Calu3 (cell line): Measurements from ENCODE around the gene FARS2. TPM values are rescaled to one million over a fixed set of nuclear protein-coding genes. Genes with fewer than 3 reads are reported as not detected.

ENCODE experiments used
- BruUV-seq: library from RNA; stranded (reverse); fragments of 400-500 nt; replicated peaks from 2 replicates; lab custom pipeline; 2021; lab: Mats Ljungman, UMichigan
- CTCF ChIA-PET: fragments of 300-600 bp; sonication (Branson Sonifier 250); formaldehyde crosslinking; loops from one replicate; lab custom pipeline; 2022; ENCODE audit warnings: antibody characterized with exemption; lab: Charles Lee
- DNase-seq: peaks from one replicate; pipeline ENCODE4 v3.0.0; 2022
- H3K27ac Mint-ChIP-seq: one replicate; pipeline ENCODE4 v1.8.0; 2022; ENCODE audit warnings: mixed read lengths; ENCODE audit not compliant: unreplicated experiment
- H3K27me3 Mint-ChIP-seq: one replicate; pipeline ENCODE4 v1.8.0; 2022; ENCODE audit warnings: mixed read lengths; ENCODE audit not compliant: unreplicated experiment
- H3K36me3 Mint-ChIP-seq: one replicate; pipeline ENCODE4 v1.8.0; 2022; ENCODE audit warnings: mild to moderate bottlenecking, moderate library complexity, mixed read lengths; ENCODE audit not compliant: insufficient read depth, unreplicated experiment
- H3K4me1 Mint-ChIP-seq: one replicate; pipeline ENCODE4 v1.8.0; 2022; ENCODE audit warnings: mild to moderate bottlenecking, low read depth, mixed read lengths; ENCODE audit not compliant: unreplicated experiment
- H3K4me3 Mint-ChIP-seq: one replicate; pipeline ENCODE4 v1.8.0; 2022; ENCODE audit warnings: mild to moderate bottlenecking, low read depth, moderate library complexity, mixed read lengths; ENCODE audit not compliant: unreplicated experiment
- H3K9me3 Mint-ChIP-seq: one replicate; pipeline ENCODE4 v1.8.0; 2022; ENCODE audit warnings: low read depth, mixed read lengths; ENCODE audit not compliant: unreplicated experiment
- intact Hi-C: fragments of 100-400 bp; cut with micrococcal nuclease; formaldehyde crosslinking; loops from one replicate; pipeline ENCODE4 v1.10.0; 2022; ENCODE audit not compliant: unreplicated experiment
- total RNA-seq: library from RNA; stranded (reverse); gene quantifications from 2 replicates; pipeline ENCODE4 v1.2.3, GENCODE V29; 2022
- TF ChIP-seq, protein P1 (sequence below): fragments of 200-600 bp; IDR thresholded peaks from one replicate; pipeline ENCODE4 v1.8.0; 2022; ENCODE audit warnings: antibody characterized with exemption; ENCODE audit not compliant: unreplicated experiment

Gene FARS2
- total RNA-seq, 1 experiment from 2014 or later: 13.4 TPM

DNA sequence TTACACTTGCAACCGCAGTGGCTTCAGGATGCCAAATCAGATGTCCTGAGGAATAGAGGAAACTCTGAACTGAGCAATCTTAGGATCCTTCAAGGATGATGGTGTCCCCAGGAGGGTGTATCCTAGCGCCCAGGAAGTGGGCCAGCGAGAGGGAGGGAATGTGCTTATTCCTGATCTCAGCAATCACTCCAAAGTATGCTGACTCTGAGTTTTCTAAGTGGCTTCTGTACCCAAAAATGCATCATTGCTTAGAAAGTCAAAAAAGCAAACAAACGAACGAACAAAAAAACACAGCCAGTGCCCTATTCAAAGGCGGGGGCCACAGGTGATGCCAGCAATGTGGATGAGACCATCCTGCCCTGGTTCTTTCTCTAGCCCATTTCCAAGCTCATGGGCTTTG, 514.8 kb downstream of the FARS2 start:
- CTCF ChIA-PET: no interaction called here
- Mint-ChIP-seq H3K27ac (no peak overlapping the region), H3K9me3 (no peaks in the 10 kb centered on the region), H3K4me1 (no peaks in the 10 kb centered on the region), H3K4me3 (no peak overlapping the region), H3K36me3 (peaks cover 3% of the 10 kb centered on the region), H3K27me3 (no peaks in the 10 kb centered on the region)
- TF ChIP-seq, protein P1, sequence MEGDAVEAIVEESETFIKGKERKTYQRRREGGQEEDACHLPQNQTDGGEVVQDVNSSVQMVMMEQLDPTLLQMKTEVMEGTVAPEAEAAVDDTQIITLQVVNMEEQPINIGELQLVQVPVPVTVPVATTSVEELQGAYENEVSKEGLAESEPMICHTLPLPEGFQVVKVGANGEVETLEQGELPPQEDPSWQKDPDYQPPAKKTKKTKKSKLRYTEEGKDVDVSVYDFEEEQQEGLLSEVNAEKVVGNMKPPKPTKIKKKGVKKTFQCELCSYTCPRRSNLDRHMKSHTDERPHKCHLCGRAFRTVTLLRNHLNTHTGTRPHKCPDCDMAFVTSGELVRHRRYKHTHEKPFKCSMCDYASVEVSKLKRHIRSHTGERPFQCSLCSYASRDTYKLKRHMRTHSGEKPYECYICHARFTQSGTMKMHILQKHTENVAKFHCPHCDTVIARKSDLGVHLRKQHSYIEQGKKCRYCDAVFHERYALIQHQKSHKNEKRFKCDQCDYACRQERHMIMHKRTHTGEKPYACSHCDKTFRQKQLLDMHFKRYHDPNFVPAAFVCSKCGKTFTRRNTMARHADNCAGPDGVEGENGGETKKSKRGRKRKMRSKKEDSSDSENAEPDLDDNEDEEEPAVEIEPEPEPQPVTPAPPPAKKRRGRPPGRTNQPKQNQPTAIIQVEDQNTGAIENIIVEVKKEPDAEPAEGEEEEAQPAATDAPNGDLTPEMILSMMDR: no peak
- no peak for DNase-seq
- intact Hi-C loops: no loop called here
- no TSS peak for BruUV-seq

DNA sequence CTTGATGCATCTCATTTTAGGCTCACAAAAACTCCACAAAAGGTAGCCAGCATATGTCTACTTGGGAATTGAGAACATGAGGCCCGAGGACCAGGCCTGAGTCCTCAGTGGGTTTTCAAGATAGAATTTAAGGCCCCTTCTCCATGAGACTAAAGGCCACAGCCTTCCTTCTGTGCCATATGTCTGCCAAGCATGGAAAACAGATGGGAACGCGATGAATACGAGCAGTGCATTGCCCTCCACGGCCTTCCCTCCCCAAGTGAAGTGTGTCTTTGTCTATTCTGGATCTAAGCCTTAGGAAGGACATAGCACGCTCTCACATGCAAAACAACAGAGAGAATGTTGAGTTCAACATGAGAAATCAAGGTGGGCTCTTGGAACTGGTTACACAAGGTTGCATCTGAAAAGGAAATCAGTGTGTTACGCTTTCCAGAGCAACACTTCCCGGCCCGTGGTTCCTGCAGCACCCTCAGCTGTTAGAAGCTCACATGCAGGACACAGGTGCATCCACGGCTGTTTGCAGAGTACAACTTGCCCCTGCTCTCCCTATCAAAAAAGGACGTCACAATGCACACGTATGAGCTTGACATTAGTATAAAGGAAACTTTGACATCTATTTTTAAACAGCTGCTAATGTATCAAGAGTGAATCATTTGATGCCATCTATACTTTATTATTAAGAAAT, 515.5 kb downstream of the FARS2 start:
- no peak overlapping the region for H3K27ac Mint-ChIP-seq
- H3K4me1 Mint-ChIP-seq: no peaks in the 10 kb centered on the region
- H3K4me3 Mint-ChIP-seq: no peak overlapping the region
- no peak for DNase-seq
- intact Hi-C loops: no loop called here
- TF ChIP-seq, protein P1: no peak
- BruUV-seq: no TSS peak
- no peaks in the 10 kb centered on the region for H3K36me3 Mint-ChIP-seq
- H3K9me3 Mint-ChIP-seq: no peaks in the 10 kb centered on the region
- no peaks in the 10 kb centered on the region for H3K27me3 Mint-ChIP-seq
- CTCF ChIA-PET: no interaction called here

DNA sequence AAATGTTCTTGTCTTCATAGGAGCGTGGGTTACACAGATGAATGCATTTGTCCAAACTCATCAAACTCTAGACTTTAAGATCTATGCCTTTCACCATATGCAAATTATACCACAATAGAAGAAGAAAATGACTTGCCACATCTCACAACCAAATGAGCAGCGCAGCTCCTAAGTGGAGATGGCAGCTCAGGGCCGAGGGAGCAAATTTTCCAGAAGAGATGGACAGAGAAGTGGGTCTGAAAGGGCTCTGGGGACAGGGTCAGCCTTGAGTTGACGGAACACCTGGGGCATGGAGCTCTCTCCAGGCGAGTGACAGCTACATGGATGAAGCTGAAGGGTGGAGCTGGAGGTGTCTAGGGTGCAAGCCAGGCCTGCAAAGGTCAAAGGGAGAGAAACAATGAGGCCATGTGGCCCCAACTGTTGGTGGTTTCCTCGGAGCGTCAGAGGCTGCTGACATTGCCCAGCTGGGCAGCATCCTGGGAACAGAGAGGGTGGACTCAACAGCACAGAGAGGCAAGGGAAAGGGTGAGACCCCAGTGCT, 517.1 kb downstream of the FARS2 start:
- Mint-ChIP-seq H3K27me3 (no peaks in the 10 kb centered on the region), H3K36me3 (no peaks in the 10 kb centered on the region), H3K4me1 (no peaks in the 10 kb centered on the region), H3K4me3 (no peak overlapping the region), H3K27ac (no peak overlapping the region), H3K9me3 (no peaks in the 10 kb centered on the region)
- DNase-seq: no peak
- TF ChIP-seq, protein P1: no peak
- CTCF ChIA-PET: no interaction called here
- BruUV-seq: no TSS peak
- intact Hi-C loops: no loop called here

DNA sequence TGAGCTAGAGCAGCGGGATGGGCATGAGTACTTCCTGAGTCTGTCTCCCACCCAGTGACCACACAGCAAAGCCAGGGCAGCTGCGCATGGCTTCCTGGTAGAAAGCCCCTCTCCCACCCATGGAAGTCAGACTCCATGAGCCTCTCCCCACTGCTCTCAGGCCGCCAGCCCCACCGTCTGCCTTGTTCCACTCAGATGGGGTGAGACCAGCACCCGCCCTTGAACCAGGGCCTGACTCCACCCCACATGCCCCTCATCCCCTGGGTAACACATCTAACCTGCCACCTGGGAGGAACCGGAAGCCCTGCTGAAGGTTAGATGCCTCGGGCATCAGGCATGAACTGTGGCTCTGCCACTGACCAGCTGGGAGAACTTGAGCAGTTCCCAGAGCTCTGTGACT, 517.6 kb downstream of the FARS2 start:
- intact Hi-C loops: no loop called here
- CTCF ChIA-PET: no interaction called here
- Mint-ChIP-seq H3K9me3 (no peaks in the 10 kb centered on the region), H3K27ac (no peak overlapping the region), H3K36me3 (no peaks in the 10 kb centered on the region), H3K27me3 (no peaks in the 10 kb centered on the region), H3K4me1 (no peaks in the 10 kb centered on the region), H3K4me3 (no peak overlapping the region)
- DNase-seq: no peak
- no TSS peak for BruUV-seq
- TF ChIP-seq, protein P1: no peak
